Spleen (tissue), 11 donors: ENCODE results near the gene FSTL3. TPM values are rescaled to one million over a fixed set of nuclear protein-coding genes. Genes with fewer than 3 reads are reported as not detected.

Experiments used
- DNase-seq: peaks from one replicate; pipeline ENCODE4 v3.0.0-alpha.2; 2020
- H3K27ac ChIP-seq, 8 donors: fragments of 200-600 bp; sonication (generic) in 7 of 8; 1 replicate in 4 of 8; 2 replicates in 4 of 8; pipeline versions ENCODE4 v1.5.0 to v1.8.0; 2016 to 2021; ENCODE audit warnings: inconsistent platforms in 4 of 8, mild to moderate bottlenecking in 4 of 8, moderate library complexity in 1 of 8
- H3K27me3 ChIP-seq, 7 donors: fragments of 200-600 bp; sonication (generic) in 6 of 7; replicated peaks in 1 of 7; 1 replicate in 4 of 7; 2 replicates in 3 of 7; pipeline versions ENCODE4 v1.5.0 to v1.8.0; 2016 to 2021; ENCODE audit warnings: inconsistent platforms in 3 of 7, mild to moderate bottlenecking in 1 of 7
- H3K36me3 ChIP-seq, 6 donors: fragments of 200-600 bp; sonication (generic) in 5 of 6; 1 replicate in 4 of 6; 2 replicates in 2 of 6; pipeline versions ENCODE4 v1.5.0 to v1.8.0; 2016 to 2021; ENCODE audit warnings: inconsistent platforms in 2 of 6
- H3K4me1 ChIP-seq, 6 donors: fragments of 200-600 bp; sonication (generic) in 5 of 6; 1 replicate in 3 of 6; 2 replicates in 3 of 6; pipeline versions ENCODE4 v1.5.0 to v1.8.0; 2016 to 2021; ENCODE audit warnings: inconsistent platforms in 3 of 6
- H3K4me3 ChIP-seq, 8 donors: fragments of 200-600 bp; sonication (generic) in 7 of 8; 1 replicate in 4 of 8; 2 replicates in 4 of 8; pipeline versions ENCODE4 v1.5.0 to v1.8.0; 2016 to 2021; ENCODE audit warnings: inconsistent platforms in 4 of 8, mild to moderate bottlenecking in 4 of 8, moderate library complexity in 2 of 8
- H3K9me3 ChIP-seq, 8 donors: fragments of 200-600 bp; sonication (generic) in 7 of 8; 1 replicate in 4 of 8; 2 replicates in 4 of 8; pipeline versions ENCODE4 v1.5.0 to v1.8.0; 2016 to 2021; ENCODE audit warnings: inconsistent platforms in 4 of 8
- POLR2A ChIP-seq, 3 donors: fragments of 450-650 bp; IDR thresholded peaks; one replicate each; pipeline ENCODE4 v1.5.1; 2017; ENCODE audit warnings: antibody characterized with exemption in 3 of 3, mild to moderate bottlenecking in 1 of 3
- POLR2AphosphoS5 ChIP-seq, 3 donors: sonication (generic); formaldehyde crosslinking; IDR thresholded peaks; one replicate each; pipeline ENCODE4 v1.5.1; 2017; ENCODE audit warnings: antibody characterized with exemption in 3 of 3
- WGBS, 5 donors: extraction: QIAGEN DNeasy Blood & Tissue Kit in 3 of 5; methylation state at CpG; one replicate each; pipeline versions ENCODE4 v1.1.5 to v1.1.7; 2013 to 2018; 5-methylcytosine and 5-hydroxymethylcytosine counted together
- intact Hi-C: fragments of 100-400 bp; cut with DNase I; formaldehyde crosslinking; loops from one replicate; pipeline ENCODE4 v1.15.0; 2023; ENCODE audit warnings: low total_unique reads
- polyA plus RNA-seq, 3 donors: library from polyadenylated mRNA; stranded (reverse); fragments of 200-250 nt; gene quantifications; one replicate each; pipeline ENCODE4 v1.2.1, GENCODE V29; 2013
- total RNA-seq, 7 donors: library from RNA; depleted of rRNA in 3 of 7; stranded (reverse); fragments of >200 nt in 3 of 7; fragmentation: NEBNext Ultra II Directional in 4 of 7; extraction: Animal tissue kit (Norgen Biotek cat#: 25700) in 4 of 7; gene quantifications; one replicate each; pipeline versions ENCODE4 v1.1.0 to v1.2.1, GENCODE V29; 2016 to 2021
- TF ChIP-seq, protein P1 (sequence below), 11 experiments: fragments of 200-600 bp in 7 of 11; fragments of 450-650 bp in 4 of 11; sonication (generic) in 4 of 11; IDR thresholded peaks in 8 of 11; conservative IDR thresholded peaks in 3 of 11; 1 replicate in 7 of 11; 2 replicates in 4 of 11; pipeline versions ENCODE4 v1.4.0 to v1.8.0; 2016 to 2021; ENCODE audit warnings: antibody characterized with exemption in 11 of 11, inconsistent platforms in 4 of 11, mild to moderate bottlenecking in 1 of 11
- donor health status: healthy with polysubstance abuse.
- donor health status: DM: no; HTN: no; CAD: no; lungs with moderate emphysema.
- donor health status: DM: no; HTN: no; CAD: no.
- donor health status: Bipolar disorder and iron deficiency.
- donor health status: healthy.
- donor health status: DM: no; HTN: no; CAD: no.
- donor health status: DM: yes; HTN: yes; CAD: no.

Gene FSTL3
- total and polyA plus RNA-seq, 10 donors = 5.6 to 43.4 (median 15.3) TPM

DNA sequence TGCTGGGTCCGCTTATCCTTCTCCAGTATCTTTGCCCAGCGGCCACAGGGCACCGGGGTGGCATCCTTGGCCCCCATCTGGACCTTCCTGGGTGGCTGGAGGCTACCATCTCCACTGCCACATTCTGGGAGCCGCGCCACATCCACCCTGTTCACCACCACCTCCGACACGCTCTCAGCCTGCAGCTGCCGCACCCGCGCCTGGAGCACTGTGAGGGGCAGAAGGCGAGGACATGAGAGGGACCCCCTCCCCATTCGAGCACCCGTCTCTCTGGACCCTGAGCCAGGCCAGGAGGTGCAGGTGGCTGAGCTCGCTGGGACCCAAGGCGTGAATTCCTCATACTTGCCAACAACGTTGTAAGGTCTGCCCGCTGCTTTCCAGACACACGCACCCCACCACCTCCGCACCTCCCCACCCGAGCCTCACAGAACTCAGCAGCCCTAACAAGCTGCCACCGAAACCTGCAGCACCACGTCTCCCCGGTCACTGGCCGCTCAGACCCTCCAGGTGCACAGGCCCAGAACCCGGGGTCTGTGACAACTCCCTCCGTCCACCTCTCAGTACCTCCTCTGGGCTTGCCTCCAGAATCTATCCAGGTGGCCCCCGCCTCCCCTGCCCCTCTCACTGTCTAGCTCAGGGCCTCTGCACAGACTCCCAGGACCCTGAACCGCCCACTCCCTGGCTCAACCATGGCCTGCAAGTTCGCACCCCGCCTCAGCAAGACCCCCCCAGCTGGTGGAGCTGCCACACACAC is 46.1 kb upstream of the FSTL3 start:
- intact Hi-C loops = no loop called here
- no peak for TF ChIP-seq POLR2AphosphoS5 (IDR thresholded peaks at IDR 0.05)
- TF ChIP-seq, protein P1, sequence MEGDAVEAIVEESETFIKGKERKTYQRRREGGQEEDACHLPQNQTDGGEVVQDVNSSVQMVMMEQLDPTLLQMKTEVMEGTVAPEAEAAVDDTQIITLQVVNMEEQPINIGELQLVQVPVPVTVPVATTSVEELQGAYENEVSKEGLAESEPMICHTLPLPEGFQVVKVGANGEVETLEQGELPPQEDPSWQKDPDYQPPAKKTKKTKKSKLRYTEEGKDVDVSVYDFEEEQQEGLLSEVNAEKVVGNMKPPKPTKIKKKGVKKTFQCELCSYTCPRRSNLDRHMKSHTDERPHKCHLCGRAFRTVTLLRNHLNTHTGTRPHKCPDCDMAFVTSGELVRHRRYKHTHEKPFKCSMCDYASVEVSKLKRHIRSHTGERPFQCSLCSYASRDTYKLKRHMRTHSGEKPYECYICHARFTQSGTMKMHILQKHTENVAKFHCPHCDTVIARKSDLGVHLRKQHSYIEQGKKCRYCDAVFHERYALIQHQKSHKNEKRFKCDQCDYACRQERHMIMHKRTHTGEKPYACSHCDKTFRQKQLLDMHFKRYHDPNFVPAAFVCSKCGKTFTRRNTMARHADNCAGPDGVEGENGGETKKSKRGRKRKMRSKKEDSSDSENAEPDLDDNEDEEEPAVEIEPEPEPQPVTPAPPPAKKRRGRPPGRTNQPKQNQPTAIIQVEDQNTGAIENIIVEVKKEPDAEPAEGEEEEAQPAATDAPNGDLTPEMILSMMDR (IDR thresholded peaks at IDR 0.05 in 8 of 11, conservative IDR thresholded peaks at IDR 0.05 in 3 of 11) = no peak
- DNase-seq = no peak
- Histone ChIP-seq H3K27ac (no peak overlapping the region), H3K9me3 (no peaks in the 10 kb centered on the region), H3K27me3 (no peaks in the 10 kb centered on the region), H3K4me3 (no peak overlapping the region), H3K4me1 (peaks cover 17 to 57% (median 34%) of the 10 kb centered on the region in 6 donors), H3K36me3 (peaks cover 0 to 61% (median 25%) of the 10 kb centered on the region in 6 donors)
- 92 to 96% (median 95%) methylated on average over 29 to 30 of the region's 30 CpGs for WGBS, 5 donors

DNA sequence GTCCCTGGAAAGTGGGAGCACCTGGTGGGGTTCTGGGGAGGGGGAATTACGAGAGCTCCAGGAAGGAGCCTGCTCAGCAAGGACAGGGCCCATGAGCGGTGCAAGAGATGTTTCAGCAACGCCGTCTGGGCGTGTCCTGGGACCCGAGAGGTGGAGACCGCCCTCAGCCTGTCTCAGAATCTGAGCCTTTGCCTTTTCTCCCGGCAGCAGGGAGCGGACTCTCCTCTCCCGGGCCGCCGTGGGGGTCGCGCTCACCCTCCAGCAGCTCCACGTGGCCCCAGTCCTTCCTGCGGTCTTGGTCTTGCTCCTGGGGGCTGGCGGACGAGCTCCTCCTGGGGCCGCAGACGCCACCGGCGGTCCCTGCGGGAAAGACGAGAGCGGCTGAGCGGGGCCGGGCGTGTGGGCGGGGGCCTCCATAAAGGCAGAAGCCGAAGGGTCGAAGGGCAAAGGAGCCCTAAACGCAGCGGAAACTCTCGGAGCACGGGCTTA is 43.6 kb upstream of the FSTL3 start:
- peak overlapping the region; percentile 82 to 99 (median 96) for H3K4me3 ChIP-seq
- intact Hi-C loops = no loop called here
- H3K27ac ChIP-seq = peak overlapping the region; percentile 41 to 85 (median 74)
- peaks cover 17 to 57% (median 34%) of the 10 kb centered on the region in 6 donors for H3K4me1 ChIP-seq
- DNase-seq = no peak
- no peaks in the 10 kb centered on the region for H3K9me3 ChIP-seq
- no peaks in the 10 kb centered on the region for H3K27me3 ChIP-seq
- TF ChIP-seq, protein P1 (IDR thresholded peaks at IDR 0.05 in 8 of 11, conservative IDR thresholded peaks at IDR 0.05 in 3 of 11) = no peak
- H3K36me3 ChIP-seq = peaks cover 0 to 40% (median 20%) of the 10 kb centered on the region in 6 donors
- WGBS, 5 donors = 1 to 6% (median 2%) methylated on average over 23 to 35 of the region's 35 CpGs

DNA sequence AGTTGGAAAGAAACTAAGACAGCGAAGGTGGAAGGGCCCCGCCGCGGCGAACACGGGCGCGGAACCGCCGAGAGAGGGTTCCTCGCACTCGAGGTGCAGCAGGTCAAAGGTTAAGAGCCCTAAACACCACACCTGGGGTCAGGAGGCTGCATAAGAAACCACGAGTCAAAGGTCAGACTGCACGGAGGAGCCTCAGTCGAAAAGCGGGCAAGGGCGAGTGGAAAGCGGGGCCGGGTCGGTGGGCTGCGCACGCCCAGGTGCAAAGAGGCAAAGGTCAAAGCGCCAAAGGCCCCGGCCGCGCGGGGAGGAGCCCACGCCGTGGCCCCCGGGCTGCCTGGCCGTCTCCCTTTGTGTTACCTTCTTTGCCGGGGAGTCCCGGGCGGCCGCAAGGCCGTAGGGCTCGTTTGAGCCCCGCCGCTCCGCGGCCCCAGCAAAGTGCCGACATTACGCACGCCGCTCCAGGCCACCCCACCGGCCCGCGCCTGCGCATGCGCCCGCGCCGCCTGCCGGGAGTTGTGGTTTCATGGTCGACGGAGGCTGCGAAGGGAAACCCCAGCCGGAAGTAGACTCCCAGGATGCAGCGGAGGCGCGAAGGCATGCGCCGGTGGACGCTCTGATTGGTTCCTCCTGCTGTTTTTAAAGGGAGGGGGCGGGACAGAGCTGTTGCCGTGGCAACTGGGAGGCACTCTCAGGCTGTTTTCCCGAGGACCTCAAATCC is 43.0 kb upstream of the FSTL3 start, which contains the start of gene POLRMT:
Gene POLRMT (minus strand): TSS at position 470 of the 718 bp plus-strand sequence. CDS start 25 bp downstream, at position 445.
- intact Hi-C loops = no loop called here
- H3K4me1 ChIP-seq = peaks cover 17 to 58% (median 34%) of the 10 kb centered on the region in 6 donors
- H3K27me3 ChIP-seq = no peaks in the 10 kb centered on the region
- 0 to 1% (median 0%) methylated on average over 35 to 67 of the region's 67 CpGs for WGBS, 5 donors
- peak within 1 kb of the TSS; percentile 82 to 99 (median 96) for H3K4me3 ChIP-seq
- DNase-seq = peak; percentile 98
- peak within 1 kb of the TSS; percentile 41 to 85 (median 74) for H3K27ac ChIP-seq
- H3K36me3 ChIP-seq = peaks cover 0 to 34% (median 14%) of the 10 kb centered on the region in 6 donors
- no peaks in the 10 kb centered on the region for H3K9me3 ChIP-seq
- TF ChIP-seq POLR2AphosphoS5 (IDR thresholded peaks at IDR 0.05) (peak; percentile 88 to 89 (median 88)), POLR2A (IDR thresholded peaks at IDR 0.05) (peak in 1 of 3 donors; percentile 20)
- TF ChIP-seq, protein P1 (IDR thresholded peaks at IDR 0.05 in 8 of 11, conservative IDR thresholded peaks at IDR 0.05 in 3 of 11) = peak in 4 of 11 experiments; percentile 18 to 44 (median 34)
